Calu3 (cell line): Measurements from ENCODE around the gene APOL2. TPM values are rescaled to one million over a fixed set of nuclear protein-coding genes. Genes with fewer than 3 reads are reported as not detected.
"Not testable (repeated sequence)": the region's sequence is repeated elsewhere in the genome, so short reads cannot be mapped to it uniquely, and the experiment has no call there.

Source experiments
- BruUV-seq: library from RNA; stranded (reverse); fragments of 400-500 nt; replicated peaks from 2 replicates; lab custom pipeline; 2021; lab: Mats Ljungman, UMichigan
- CTCF ChIA-PET: fragments of 300-600 bp; sonication (Branson Sonifier 250); formaldehyde crosslinking; loops from one replicate; lab custom pipeline; 2022; ENCODE audit warnings: antibody characterized with exemption; lab: Charles Lee
- DNase-seq: peaks from one replicate; pipeline ENCODE4 v3.0.0; 2022
- H3K27ac Mint-ChIP-seq: one replicate; pipeline ENCODE4 v1.8.0; 2022; ENCODE audit warnings: mixed read lengths; ENCODE audit not compliant: unreplicated experiment
- H3K27me3 Mint-ChIP-seq: one replicate; pipeline ENCODE4 v1.8.0; 2022; ENCODE audit warnings: mixed read lengths; ENCODE audit not compliant: unreplicated experiment
- H3K36me3 Mint-ChIP-seq: one replicate; pipeline ENCODE4 v1.8.0; 2022; ENCODE audit warnings: mild to moderate bottlenecking, moderate library complexity, mixed read lengths; ENCODE audit not compliant: insufficient read depth, unreplicated experiment
- H3K4me1 Mint-ChIP-seq: one replicate; pipeline ENCODE4 v1.8.0; 2022; ENCODE audit warnings: mild to moderate bottlenecking, low read depth, mixed read lengths; ENCODE audit not compliant: unreplicated experiment
- H3K4me3 Mint-ChIP-seq: one replicate; pipeline ENCODE4 v1.8.0; 2022; ENCODE audit warnings: mild to moderate bottlenecking, low read depth, moderate library complexity, mixed read lengths; ENCODE audit not compliant: unreplicated experiment
- H3K9me3 Mint-ChIP-seq: one replicate; pipeline ENCODE4 v1.8.0; 2022; ENCODE audit warnings: low read depth, mixed read lengths; ENCODE audit not compliant: unreplicated experiment
- CTCF ChIP-seq: fragments of 200-600 bp; IDR thresholded peaks from one replicate; pipeline ENCODE4 v1.8.0; 2022; ENCODE audit warnings: antibody characterized with exemption; ENCODE audit not compliant: unreplicated experiment
- intact Hi-C: fragments of 100-400 bp; cut with micrococcal nuclease; formaldehyde crosslinking; loops from one replicate; pipeline ENCODE4 v1.10.0; 2022; ENCODE audit not compliant: unreplicated experiment
- total RNA-seq: library from RNA; stranded (reverse); gene quantifications from 2 replicates; pipeline ENCODE4 v1.2.3, GENCODE V29; 2022

The APOL2 gene
- total RNA-seq, 1 experiment from 2014 or later: 90.1 TPM

- Mint-ChIP-seq H3K4me3 (no peak overlapping the region), H3K9me3 (no peaks in the 10 kb centered on the region), H3K27me3 (peaks cover 29% of the 10 kb centered on the region), H3K27ac (no peak overlapping the region), H3K36me3 (peaks cover 11% of the 10 kb centered on the region), H3K4me1 (peaks cover 34% of the 10 kb centered on the region)
- BruUV-seq: no TSS peak
- TF ChIP-seq CTCF: no peak
- DNase-seq: no peak
- intact Hi-C loops: no loop called here
- CTCF ChIA-PET: interaction anchor here (0.7 kb wide), 1 partner anchor 14 kb away, joined by 6 read pairs; no protein-coding TSS in a partner anchor
Measured at GRCh38 chr22:36208914-36209313, 30.4 kb downstream of the APOL2 start.

- BruUV-seq: no TSS peak
Measured at GRCh38 chr22:36208162-36208765, 31.1 kb downstream of the APOL2 start.

GRCh38 chr22:36206255-36206654, 33.1 kb downstream of the APOL2 start:
- peaks cover 11% of the 10 kb centered on the region for H3K36me3 Mint-ChIP-seq
- H3K27me3 Mint-ChIP-seq: peaks cover 3% of the 10 kb centered on the region
- CTCF ChIA-PET: no interaction called here
- peaks cover 48% of the 10 kb centered on the region for H3K4me1 Mint-ChIP-seq
- H3K4me3 Mint-ChIP-seq: no peak overlapping the region
- DNase-seq: no peak
- TF ChIP-seq CTCF: no peak
- no peak overlapping the region for H3K27ac Mint-ChIP-seq
- no peaks in the 10 kb centered on the region for H3K9me3 Mint-ChIP-seq
- intact Hi-C loops: no loop called here
- no TSS peak for BruUV-seq

More at GRCh38 chr22:36208162-36208765, 31.1 kb downstream of the APOL2 start:
- Mint-ChIP-seq H3K36me3 (peaks cover 11% of the 10 kb centered on the region), H3K4me3 (no peak overlapping the region), H3K9me3 (no peaks in the 10 kb centered on the region), H3K27me3 (peaks cover 23% of the 10 kb centered on the region), H3K4me1 (peaks cover 41% of the 10 kb centered on the region), H3K27ac (no peak overlapping the region)
- no peak for DNase-seq
- no peak for TF ChIP-seq CTCF
- intact Hi-C loops: no loop called here
- CTCF ChIA-PET: interaction anchor here (0.7 kb wide), 1 partner anchor 13 kb away, joined by 6 read pairs; no protein-coding TSS in a partner anchor

GRCh38 chr22:36205573-36205972, 33.8 kb downstream of the APOL2 start:
- H3K27ac Mint-ChIP-seq, CTCF ChIA-PET, H3K9me3 Mint-ChIP-seq, H3K27me3 Mint-ChIP-seq, BruUV-seq, intact Hi-C loops, DNase-seq, H3K4me3 Mint-ChIP-seq: not testable (repeated sequence)
- peaks cover 11% of the 10 kb centered on the region for H3K36me3 Mint-ChIP-seq
- H3K4me1 Mint-ChIP-seq: peaks cover 43% of the 10 kb centered on the region

- Mint-ChIP-seq H3K4me1 (peaks cover 42% of the 10 kb centered on the region), H3K9me3 (no peaks in the 10 kb centered on the region), H3K27me3 (no peaks in the 10 kb centered on the region), H3K36me3 (peaks cover 11% of the 10 kb centered on the region), H3K27ac (no peak overlapping the region), H3K4me3 (peak overlapping the region; percentile 48)
- DNase-seq: peak; percentile 43
- CTCF ChIA-PET: interaction anchor here (0.6 to 1.6 kb wide), 4 partner anchors 10 to 82 kb away, joined by 3 to 6 read pairs (median 3); partner anchors contain the start of gene APOL2
- intact Hi-C loops: no loop called here
- no TSS peak for BruUV-seq
- TF ChIP-seq CTCF: no peak
Measured at GRCh38 chr22:36204632-36205015, 34.7 kb downstream of the APOL2 start.
